ENCODE results near the gene ANKS3.

ANKS3 gene

GRCh38 chr16:4723071-4723767 lies 10.9 kb downstream of the ANKS3 start:
- DNase-seq, result no peak

- no peak for DNase-seq
Measured at GRCh38 chr16:4718466-4718865, 15.6 kb downstream of the ANKS3 start.

GRCh38 chr16:4714996-4715395 lies 19.1 kb downstream of the ANKS3 start:
- DNase-seq, result no peak

GRCh38 chr16:4713663-4714501 lies 20.2 kb downstream of the ANKS3 start:
- DNase-seq, result no peak

- DNase-seq, result no peak
Measured at GRCh38 chr16:4709481-4709880, 24.6 kb downstream of the ANKS3 start.

GRCh38 chr16:4706871-4707270 lies 27.2 kb downstream of the ANKS3 start:
- DNase-seq, result no peak

GRCh38 chr16:4704913-4705312 lies 29.2 kb downstream of the ANKS3 start:
- no peak for DNase-seq

- no peak for DNase-seq
Measured at GRCh38 chr16:4704491-4704890, 29.6 kb downstream of the ANKS3 start.

GRCh38 chr16:4703906-4704305 lies 30.2 kb downstream of the ANKS3 start:
- no peak for DNase-seq

GRCh38 chr16:4702466-4702808 lies 31.6 kb downstream of the ANKS3 start:
- DNase-seq, result no peak

GRCh38 chr16:4701791-4702465 lies 32.1 kb downstream of the ANKS3 start:
- DNase-seq, result no peak

GRCh38 chr16:4700997-4701743 lies 32.9 kb downstream of the ANKS3 start:
- DNase-seq, result no peak

GRCh38 chr16:4700380-4700996 lies 33.6 kb downstream of the ANKS3 start:
- DNase-seq, result no peak

GRCh38 chr16:4699046-4699556 lies 35.0 kb downstream of the ANKS3 start:
- no peak for DNase-seq

- DNase-seq, result no peak
Measured at GRCh38 chr16:4698321-4699045, 35.6 kb downstream of the ANKS3 start.

- no peak for DNase-seq
Measured at GRCh38 chr16:4697848-4698291, 36.2 kb downstream of the ANKS3 start.

- DNase-seq, result no peak
Measured at GRCh38 chr16:4696905-4697847, 36.9 kb downstream of the ANKS3 start.

- DNase-seq, result no peak
Measured at GRCh38 chr16:4696172-4696904, 37.7 kb downstream of the ANKS3 start.

GRCh38 chr16:4695473-4696171 lies 38.4 kb downstream of the ANKS3 start:
- DNase-seq, result no peak
